HG03571 (cell line): ENCODE results near the gene DAB1.

Source experiments
- ATAC-seq: cut with Tn5 transposase; IDR thresholded peaks from one replicate; pipeline ENCODE4 v1.9.1; 2021; ENCODE audit not compliant: unreplicated experiment

Gene DAB1

DNA sequence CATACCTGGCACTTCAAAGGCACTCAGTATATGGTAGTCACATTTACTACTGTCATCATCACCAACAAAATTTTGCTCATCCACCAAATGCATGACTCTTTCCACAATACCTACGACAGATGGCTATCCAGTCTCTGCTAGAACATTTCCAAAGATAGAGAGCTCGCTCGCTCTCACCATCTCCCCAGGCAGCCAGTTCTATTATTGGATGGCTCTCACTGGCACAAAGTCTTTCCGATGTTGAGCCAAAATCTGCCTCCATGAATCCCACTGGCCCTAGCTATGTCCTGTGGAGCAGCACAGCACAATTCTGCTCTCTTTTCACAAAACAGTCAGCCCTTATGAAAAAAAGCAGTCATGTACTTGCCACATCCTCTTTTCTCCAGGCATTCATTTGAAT is 102.1 kb downstream of the DAB1 start:
- ATAC-seq = no peak

DNA sequence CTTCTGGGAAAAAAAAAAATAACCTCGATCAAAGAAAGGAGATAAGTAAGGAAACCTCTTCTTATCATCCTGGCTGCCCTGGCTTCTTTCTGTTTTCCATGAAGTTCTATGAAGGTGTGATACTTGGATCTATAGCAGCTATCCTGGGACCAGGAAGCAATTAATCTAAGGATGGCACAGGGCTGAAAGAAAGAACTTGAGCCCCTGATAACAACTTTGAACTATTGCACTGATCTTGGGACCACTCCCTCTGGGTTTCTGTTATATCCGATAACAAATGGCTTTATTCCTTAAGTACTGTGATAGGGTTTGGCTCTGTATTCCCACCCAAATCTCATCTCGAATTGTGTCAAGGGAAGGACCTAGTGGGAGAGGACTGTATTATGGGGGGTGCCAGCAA is 104.1 kb downstream of the DAB1 start:
- ATAC-seq = no peak

DNA sequence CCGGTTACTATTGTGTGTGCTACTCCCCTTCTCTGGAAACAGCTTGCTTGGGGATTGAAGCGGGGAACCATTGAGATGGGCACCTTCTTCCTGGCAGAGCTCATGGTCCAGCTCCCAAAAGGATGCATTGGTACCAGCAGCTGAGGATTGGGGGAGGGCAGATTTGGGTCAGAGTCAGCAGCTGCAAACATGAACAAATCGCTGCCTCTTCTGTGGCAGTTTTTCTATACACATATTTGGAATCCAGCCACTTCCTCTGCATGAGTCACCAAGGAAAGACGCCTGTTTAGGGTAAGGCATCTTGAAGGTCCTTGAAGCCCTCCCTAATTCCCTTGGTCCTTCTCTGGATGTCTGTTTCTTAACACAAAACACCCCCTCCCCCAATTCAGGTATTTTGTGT is 104.7 kb downstream of the DAB1 start:
- ATAC-seq = no peak

DNA sequence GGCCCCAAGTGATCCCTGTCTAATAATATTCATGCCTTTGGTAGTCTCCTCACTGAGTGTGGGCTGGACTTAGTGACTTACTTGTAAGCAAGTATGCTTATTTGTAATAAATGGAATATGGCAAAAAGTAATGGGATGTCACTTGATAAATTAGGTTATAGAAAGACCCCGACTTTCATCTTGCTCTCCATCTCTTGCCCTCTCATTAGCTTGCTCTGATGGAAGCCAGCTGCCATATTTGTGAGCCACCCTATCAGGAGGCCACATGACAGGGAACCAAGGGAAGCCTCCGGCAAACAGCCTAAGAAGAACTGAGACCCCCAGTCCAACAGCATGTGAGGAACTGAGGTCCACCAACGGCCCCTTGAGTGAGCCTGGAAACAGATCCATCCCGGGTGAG is 107.0 kb downstream of the DAB1 start:
- ATAC-seq = no peak

DNA sequence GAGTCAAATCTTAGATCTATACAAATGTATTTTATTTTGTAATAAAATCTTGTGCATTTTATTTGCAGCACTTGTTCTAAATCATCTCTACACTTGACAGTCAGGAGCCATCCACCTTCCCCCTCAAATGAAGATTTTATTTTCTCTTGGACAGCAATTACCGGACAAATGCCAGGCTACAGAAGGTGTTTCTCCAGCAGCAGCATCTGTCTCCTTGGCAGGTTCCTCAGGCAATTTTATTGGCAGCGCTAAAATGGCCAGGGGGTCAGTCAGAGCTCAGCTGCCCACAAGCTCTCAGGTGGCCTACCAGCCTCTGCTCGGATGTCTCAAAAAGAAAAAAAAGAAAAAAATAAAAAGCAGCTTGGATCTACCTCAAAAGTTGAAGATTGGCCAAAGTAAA is 107.6 kb downstream of the DAB1 start:
- no peak for ATAC-seq

DNA sequence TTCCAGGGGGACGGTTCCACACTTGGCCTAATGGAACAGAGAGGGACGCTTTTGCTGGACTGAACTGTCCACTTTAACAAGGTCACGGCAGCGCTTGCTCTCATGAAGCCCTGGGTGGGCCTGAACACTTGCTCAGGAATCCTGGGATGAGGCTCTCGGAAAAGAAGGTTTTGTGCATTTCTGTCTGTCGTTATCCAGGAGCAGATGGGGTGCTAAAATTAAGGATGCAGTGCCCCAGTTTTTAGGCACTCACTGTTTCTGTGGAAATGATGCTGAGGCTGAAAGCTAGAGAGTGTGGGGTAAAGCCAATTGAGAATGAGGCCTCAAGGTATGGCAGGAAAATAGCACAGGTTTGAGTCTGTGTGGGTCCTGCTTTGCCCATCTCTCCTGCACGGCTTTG is 111.0 kb downstream of the DAB1 start:
- no peak for ATAC-seq

DNA sequence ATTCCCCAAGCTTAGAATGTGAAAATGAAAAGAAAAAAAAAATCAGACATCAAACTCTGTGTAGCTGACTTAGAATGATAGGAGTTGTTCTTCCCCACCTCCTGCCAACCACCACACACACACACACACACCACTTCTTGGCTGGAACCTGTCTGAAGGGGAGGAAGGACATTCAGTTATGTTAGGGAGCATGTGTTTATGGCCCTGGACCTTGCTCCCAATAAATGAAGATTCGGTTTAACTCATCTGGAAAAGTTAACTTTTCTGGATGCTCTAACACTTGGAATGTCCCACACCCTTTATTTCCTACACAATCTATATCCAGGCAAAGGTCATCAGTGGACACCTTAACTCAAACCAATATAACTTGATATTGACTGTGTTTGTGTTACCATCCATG is 112.4 kb downstream of the DAB1 start:
- ATAC-seq = no peak

DNA sequence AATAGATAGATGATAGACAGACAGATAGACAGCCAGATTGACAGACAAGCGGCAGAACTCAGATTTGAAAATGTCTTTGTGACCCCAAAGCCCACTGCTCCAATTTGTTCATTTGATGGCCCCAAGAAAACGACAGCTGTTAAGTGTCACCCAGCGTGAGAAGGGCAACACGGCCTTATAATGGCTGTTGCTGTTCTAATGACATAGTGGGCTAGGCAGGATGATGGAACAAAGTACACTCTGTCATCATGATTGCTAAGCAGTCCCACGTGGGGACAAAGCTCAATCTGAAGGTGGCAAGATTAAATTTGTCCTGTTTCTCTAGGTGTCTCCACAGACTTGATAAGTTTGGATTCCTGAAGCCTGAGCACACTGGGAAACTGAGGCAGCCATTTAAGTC is 112.9 kb downstream of the DAB1 start:
- ATAC-seq = no peak

DNA sequence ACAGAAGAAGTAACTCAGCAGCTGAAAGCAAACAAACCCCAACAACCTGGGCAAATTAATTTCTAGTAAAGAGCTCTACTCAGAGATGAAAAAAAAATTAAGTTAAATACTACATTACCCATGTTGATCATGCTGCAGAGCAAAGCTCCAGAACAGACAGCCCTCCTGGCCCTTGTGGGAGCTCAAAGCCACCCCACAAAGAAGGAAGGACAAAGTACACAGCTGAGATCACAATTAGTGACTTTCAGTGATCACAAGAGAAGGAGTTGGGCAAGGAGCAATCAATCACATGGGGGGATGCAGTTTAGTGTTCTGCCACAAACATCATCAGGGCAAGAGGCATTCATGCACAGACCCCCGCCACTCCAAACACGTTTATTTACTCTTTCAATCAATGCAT is 114.2 kb downstream of the DAB1 start:
- no peak for ATAC-seq

DNA sequence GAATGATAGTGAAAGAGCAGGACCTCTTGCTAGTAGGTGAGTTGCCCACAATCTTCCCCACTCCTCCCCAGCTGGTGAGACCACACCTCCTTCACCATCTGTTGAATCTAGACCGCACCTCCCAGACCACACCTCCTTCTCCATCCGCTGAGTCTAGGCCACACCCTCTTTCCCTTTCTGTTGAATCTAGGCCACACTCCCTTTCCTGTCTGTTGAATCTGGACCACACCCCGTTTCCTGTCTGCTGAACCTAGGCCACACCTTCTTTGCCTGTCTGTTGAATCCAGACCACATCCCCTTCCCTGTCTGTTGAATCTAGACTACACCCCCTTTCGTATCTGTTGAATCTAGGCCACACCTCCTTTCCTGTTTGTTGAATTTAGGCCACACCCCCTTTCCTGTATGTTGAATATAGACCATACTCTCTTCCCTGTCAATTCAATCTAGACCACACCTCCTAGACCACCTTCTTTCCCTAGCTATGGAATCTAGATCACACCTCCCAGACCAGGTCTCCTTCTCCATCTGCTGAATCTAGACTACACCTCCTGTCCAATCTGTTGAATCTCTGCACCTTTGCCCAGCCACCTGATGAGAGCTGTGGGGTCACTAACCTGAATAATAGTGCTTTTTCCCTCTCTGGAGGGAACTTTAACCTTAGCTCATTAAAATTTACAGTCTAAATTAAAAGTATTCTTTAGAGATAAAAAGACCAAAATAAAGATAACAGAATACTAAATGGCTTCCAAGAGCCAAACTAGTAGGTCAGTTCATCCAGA is 116.3 kb downstream of the DAB1 start:
- peak; percentile 91 for ATAC-seq

DNA sequence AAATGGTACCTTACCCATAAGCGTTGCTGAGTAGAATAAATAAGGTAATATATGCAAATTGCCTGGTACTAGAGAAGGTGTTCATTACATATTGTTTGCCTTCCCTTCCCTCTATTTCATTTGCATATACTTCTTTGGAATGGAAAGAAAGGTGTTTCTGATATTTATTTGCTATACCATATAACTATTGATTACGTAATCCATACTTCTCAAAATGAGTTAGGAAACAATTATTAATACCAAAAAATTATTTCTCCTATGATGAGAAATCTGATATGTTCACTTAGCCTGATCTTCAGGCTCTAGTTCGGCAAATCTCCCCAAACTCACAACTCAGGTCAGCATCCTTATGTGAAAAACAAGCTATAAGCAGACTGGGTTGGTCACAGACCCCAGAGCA is 119.3 kb downstream of the DAB1 start:
- ATAC-seq = no peak

DNA sequence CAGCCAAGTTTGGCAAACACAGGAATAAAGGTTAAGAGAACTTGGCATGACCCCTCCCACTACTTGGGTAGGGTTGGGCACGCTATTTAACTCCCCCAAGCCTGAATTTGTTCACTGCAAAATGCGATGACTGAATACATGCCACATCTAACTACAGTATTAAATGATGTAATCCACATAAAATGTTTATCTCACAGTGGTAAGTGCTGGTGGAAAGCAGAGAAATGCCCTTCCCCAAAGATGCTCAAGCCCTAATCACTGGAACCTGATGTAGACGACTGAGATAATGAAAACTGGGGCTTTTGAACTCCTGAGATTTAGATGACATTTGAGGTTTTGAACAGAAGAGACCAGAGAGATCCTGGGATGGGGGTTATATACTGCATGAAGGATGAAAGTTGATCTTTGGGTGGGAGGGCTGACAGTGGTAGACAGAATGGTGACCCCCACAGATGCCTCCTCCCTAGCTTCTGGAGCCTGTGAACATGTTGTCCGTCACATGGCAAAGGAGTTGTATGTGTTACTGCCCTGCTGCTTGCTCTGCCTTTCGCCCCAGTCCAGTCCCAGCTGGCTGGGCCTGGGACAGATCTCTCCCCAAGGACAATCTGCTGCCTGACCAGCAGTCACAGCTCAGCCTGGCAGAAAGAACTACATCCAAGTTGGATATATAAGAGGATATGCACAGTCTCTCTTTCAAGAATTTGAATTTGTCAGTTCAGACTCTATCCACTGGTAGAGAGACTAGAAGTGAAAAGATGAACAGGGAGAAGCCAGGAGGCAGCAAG is 120.9 kb downstream of the DAB1 start:
- ATAC-seq = no peak

DNA sequence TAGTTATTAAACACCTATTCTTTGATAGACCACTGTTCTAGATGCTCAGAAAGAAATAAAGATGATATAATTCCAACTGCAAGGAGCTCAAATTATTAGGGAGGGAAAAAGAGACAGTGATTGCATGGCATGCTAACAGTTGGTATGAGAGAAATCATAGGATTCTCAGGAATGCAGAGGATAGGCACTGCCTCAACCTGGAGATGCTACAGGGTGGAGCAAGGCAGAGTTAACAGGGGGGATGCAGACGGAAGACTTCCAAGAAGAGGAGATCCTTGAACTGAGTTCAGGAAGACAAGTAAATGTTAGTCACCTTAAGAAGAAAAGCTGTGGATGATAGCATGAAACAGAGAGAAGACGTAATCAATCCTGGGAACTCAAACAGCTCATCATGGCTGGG is 123.7 kb downstream of the DAB1 start:
- ATAC-seq = no peak

DNA sequence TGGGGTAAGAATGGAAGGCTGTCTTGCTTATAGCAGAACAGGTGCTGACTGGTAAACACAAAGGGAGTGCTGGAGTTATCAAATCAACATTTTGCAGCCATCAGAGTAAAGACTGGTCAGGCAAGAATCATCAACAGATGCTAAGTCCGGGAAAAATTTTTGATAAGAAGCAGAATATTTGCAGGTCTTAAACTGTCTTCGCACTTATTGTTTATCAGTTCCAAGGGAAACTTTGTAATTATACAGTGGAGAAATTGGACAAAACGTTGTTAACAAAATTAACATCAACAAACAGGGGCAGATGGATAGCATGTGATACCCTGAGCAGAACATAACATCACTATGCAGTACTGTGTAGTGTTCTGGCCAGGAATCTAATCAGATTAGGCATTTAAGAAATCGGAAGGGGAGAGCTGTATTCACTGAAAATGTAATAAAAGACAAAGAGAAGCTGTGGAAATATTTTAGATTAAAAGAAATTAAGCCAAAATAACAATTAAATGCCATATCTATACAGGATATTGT is 127.1 kb downstream of the DAB1 start:
- ATAC-seq = no peak

DNA sequence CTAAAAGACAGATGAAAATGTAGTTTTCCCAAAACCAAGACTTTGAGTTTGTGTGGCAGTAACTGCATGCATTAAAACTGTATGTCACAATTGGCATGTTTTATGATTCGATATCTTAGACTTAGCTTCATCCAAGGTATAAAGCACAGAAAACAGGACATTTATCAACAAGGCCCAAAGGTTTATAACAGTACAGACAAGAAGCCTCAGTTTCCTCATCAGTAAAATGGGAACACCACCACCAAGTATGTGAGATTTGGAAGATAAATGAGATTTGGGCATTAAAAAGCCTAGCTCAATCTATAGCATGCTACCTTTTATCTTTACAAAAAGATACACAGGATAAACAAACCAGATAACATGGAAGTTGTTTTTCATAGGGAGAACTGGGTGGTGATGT is 128.5 kb downstream of the DAB1 start:
- no peak for ATAC-seq

DNA sequence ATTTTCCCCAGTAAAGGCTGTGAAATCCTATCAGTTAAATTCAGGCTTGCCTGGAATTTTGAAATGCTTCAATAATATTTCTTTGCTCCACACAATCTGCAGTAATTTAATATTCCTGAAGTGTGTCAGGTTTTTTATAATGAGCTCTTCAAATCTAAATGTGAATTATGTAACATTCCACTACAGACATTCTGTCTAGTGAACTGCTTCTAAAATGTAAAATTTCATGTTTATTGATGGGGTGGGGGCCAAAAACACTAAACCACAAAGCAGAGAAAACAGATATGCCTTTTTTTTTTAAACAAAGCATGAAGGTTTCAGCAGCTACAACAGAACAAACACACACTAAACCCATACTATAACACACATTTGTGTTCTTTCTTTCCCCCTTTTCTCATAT is 129.7 kb downstream of the DAB1 start:
- no peak for ATAC-seq

DNA sequence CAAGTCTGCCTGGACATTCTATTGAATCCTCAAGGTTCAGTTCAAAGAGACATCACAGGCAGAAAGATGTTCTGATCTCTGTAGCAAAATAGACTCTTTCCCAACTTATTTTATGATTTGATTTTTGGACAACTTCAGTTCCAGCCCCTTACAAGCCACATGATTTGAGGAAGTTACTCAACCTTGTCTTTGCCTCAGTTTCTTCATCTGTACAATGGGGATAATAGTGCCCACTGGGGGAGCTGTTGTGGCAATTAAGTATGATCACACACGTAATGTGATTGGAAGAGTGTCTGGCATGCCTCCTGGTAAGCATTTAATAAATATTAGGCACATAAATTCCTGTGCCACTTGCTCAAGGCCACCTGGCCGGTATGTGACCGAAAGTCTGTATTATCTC is 130.6 kb downstream of the DAB1 start:
- ATAC-seq = no peak

DNA sequence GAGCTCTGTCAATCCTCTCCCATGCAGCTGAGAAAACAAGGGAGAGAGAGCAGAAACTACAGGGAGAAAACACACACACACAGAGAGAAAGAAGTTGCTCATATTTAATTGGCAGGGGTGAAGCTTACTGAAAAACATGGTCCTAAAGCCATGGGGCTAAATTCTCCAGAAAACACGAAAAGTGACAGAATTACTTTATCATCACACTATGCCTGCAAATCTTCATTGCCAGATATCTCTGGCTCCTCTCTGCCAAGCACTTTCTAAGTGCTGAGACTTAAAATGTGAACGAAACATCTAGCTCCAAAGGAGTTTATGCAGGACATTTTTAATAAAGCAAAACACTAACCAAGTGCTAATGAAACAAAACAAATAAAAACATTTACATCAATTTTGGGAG is 134.1 kb downstream of the DAB1 start:
- ATAC-seq = no peak

DNA sequence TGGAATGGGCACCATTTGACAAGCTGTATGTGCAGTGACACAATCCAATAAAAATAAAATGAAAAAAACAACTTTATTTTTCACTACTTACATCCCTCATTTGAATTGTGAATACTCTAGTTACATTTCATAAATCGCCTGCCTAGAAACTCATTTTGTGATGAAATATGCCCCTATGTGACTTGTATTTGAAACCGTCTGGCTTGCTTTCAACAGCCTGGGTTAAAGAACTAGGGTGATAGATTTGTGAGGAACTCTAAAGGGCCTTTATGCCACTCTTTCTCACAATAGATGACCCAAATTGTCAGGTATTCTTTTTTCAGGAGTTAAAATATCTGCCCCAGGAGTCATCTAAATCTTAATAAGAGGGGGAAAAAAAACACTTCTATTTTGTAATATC is 137.9 kb downstream of the DAB1 start:
- ATAC-seq = no peak

DNA sequence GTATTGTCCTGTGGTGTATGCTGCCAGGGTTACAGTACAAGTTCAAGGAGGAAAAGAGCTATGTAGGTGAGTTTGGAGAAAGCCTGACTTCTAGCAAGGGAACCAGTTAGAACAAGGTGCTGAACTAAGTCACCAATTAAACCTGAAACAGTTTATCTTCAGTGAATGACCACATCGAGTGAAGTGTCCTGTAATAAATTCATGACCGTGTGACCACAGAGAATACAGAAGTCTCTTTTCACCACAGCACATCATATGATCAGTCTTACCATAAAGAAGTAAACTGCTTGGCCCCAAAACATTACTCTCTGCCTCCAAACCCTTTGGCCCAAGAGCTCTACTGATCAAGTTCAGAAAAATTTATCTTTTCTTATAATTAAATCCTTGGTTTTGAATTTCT is 141.4 kb downstream of the DAB1 start:
- ATAC-seq = no peak

DNA sequence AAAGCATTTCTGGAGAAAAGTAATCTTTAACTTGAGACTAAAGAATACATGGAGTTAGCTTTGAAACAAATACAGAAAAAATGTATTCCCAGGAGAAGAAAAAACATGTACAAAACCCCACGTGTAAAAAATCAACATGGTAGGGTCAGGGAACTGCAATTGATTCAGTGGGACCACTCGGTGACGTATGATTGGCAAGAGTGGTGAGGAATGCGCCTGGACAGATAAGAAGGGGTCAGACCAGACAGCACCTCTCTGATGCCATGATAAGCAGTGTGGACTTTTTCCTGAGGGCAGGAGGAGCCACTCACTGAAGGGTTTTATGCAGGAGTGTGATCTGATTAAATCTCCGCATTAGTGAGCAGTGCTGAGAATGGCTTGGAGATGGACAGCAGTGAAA is 142.5 kb downstream of the DAB1 start:
- no peak for ATAC-seq

DNA sequence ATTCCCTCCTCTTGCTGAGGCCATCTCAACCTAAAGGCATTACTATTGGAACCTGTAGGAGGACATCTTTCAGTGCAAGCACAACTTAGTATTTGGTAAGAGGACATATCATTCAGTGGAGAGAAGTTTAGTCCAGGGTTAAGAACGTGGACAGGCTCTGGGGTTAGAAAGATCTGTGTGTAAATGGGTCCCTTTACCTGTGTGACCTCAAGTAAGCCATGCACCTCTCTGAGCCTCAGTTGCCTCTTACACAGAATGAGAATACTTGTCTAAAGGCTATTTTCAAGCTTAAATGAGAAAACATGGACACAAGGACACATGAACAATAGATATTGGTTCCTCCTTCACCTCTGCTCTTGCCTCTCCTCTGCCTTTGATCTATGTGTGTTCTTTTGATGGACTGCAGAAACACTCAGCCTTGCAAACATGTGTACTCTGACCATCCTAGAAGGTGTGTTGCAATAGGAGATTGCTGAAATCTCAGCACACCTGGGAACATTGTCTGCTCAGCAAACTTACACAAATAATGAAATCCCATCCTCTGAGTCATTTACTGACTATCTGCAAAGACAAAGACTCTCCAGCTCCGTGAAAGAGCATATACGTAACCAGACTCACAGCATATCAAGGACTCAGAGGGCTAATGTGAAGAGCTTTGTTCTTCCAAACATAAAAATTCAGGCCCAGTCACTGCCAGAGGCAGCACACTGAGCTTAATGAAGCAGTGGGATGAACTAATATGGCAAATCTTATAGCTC is 143.8 kb downstream of the DAB1 start:
- no peak for ATAC-seq
